SH-SY5Y (cell line): Measurements from ENCODE around the gene FMO5.

Source experiments
- GATA2 ChIP-seq: IDR thresholded peaks from 2 replicates; pipeline ENCODE4 v1.6.1; 2011; ENCODE audit warnings: mild to moderate bottlenecking, low read depth, low read length
- GATA3 ChIP-seq: IDR thresholded peaks from 2 replicates; pipeline ENCODE4 v1.6.1; 2011; ENCODE audit warnings: low read depth, mild to moderate bottlenecking, low read length, moderate library complexity

The FMO5 gene

GRCh38 chr1:147172168-147173016, 52.7 kb downstream of the FMO5 start, which contains the start of gene PRKAB2:
Gene PRKAB2 (minus strand): TSS chr1:147172470. CDS start chr1:147172144, 326 bp downstream.
- TF ChIP-seq GATA2, result 0 out of 2 replicates have a peak, but pooled peaks have one; percentile 32
- TF ChIP-seq GATA3, result no peak

DNA sequence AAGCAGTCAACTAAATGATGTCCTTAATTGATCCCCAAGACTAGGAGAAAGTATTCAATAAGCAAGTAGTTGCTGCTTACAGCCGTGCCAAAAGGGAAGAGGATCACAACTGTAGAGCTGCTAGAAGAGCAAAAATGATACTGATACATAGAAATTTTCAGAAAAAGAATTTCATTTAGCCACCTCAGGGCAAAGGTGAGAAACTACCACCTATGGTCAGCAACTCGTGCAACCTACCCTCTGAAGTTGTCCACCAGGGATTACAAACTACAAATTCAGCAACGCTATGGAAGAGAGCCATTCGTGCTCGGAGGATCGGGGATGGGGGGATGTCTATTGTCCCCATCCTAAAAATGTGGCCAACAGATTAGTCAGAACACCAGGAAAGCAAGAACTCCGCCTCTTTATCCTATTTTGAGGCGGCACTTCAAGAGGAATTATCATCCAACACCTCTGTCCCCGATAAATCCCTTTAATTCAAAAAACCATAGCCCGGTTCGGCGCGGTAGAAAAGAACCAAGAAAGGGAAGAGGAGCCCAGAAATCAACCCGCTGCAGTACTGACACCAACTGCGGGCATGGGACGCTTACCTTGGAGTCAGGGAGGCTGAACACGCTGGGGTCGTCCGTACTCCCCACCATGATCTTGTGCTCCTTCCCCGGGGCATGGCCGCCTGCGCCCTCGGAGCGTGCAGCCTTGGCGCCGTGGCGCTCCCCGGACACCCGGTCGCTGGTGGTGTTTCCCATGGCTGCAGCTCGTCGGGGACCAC, 53.6 kb downstream of the FMO5 start:
- TF ChIP-seq GATA3 (no peak), GATA2 (no peak)

DNA sequence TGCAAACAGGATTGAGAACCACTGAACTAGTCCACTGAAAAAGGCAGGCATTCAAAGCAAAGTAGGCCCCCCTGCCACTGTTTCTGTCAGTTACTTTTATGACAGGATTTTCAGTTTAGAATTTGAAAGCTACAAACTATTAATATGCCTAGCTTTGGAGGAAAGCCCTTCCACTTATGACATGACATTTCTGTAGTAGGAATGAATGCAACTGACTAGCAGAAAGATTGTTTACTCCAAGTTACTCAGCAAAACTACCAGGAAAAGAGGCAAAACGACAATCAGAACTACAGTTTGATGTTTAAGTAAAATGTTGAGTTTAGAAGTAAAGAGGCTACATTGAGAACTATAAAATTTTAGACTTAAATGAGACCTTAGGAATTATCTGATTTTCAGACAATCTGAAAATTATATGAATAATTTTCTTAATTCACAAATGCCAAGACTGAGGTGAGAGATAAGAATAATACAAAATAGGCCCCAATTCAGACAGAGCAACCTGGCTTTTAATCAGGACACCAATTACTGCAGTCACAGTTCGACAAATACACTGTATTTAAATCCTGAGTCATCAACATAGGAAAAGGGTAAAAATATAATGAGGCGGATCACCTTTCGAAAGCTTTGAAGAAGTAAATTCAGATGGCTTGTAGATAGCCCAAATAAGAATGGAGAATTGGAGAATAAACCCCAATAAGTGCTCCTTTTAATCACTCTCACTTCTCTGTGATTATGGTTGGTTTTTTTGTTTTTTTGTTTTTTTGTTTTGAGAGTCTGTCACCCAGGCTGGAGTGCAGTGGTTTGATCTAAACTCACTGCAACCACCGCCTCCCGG, 55.1 kb downstream of the FMO5 start:
- TF ChIP-seq GATA2 (no peak), GATA3 (no peak)

- TF ChIP-seq GATA3 (no peak), GATA2 (no peak)
Measured at GRCh38 chr1:147169171-147169570, 56.0 kb downstream of the FMO5 start.

DNA sequence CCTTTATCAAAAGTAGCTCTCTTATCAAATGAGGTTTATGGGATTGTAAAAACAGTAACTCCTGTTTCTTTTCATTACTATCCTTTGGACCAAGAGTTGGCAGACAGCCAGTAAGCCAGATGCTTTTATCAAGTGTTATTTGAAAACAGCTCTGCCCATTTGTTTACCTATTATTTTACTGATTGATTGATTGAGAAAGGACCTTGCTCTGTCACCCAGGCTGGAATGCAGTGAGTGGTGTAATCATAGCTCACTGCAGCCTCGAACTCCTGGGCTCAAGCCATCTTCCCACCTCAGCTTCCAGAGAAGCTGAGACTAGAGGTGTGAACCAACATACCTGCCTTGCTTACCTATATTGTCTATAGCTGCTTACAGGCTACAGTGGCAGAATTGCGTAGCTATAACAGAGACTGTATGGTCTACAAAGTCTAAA, 56.5 kb downstream of the FMO5 start:
- no peak for TF ChIP-seq GATA3
- no peak for TF ChIP-seq GATA2

DNA sequence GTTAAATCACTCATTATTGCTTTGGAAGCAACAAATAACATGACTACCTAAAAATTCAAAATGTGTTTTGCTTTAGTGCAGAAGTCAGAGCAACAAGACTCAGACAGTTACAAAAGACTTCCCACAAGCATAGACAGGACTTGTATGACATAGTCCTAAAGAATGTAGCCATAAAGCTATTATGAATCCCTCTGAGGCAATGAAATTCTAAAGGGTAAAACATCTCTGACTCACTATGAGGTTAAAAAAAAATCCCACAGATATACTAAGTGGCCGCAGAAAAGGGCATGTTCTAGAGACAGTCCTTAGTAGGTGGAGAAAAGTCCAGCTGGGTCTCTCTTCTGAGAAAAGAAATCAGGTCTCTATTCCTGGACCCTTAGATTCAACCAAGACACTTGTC, 57.8 kb downstream of the FMO5 start:
- TF ChIP-seq GATA2 (no peak), GATA3 (no peak)

- no peak for TF ChIP-seq GATA2
- TF ChIP-seq GATA3, result no peak
Measured at GRCh38 chr1:147163019-147163418, 62.1 kb downstream of the FMO5 start.

GRCh38 chr1:147162093-147162492, 63.0 kb downstream of the FMO5 start:
- TF ChIP-seq GATA3 (no peak), GATA2 (no peak)

DNA sequence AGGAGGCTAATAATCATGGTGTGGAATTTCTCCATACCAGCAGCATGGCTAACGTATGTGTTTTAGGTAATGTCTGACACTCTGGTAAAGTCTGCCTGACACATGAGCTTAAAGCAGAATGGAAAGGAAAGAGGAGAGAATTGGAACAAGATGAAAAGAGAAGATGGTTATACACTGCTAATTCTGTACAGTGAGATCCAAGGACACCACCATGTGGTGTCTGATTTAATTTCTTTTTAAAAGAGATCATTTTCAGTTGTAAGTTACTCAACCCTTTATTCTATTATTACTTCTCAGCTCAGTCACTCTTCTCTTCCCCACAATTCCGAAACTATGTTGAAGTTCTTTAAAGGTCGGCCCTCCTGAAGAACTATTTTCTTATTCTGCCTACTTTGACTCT, 68.5 kb downstream of the FMO5 start:
- TF ChIP-seq GATA3, result no peak
- TF ChIP-seq GATA2, result no peak

DNA sequence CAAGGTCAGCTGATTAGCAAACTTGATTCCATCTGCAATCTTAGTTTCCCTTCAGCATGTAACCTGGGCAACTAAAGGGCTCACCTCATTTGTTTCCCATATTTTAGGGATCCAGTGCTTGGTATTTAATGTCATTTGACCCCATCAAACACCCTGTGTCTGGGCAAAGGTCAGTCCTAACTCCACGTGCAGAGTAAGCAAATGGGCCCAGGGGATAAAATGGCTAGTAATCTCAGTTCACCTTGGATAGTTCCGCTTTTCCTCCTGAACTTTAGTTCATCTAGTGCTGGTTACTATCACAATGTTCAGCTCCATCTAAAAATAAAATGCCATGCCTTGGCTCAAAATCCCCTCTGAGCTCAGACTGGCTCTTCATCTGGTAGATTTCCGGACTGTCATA, 72.4 kb downstream of the FMO5 start:
- TF ChIP-seq GATA2 (no peak), GATA3 (no peak)

- TF ChIP-seq GATA2, result no peak
- no peak for TF ChIP-seq GATA3
Measured at GRCh38 chr1:147151244-147151643, 73.9 kb downstream of the FMO5 start.

DNA sequence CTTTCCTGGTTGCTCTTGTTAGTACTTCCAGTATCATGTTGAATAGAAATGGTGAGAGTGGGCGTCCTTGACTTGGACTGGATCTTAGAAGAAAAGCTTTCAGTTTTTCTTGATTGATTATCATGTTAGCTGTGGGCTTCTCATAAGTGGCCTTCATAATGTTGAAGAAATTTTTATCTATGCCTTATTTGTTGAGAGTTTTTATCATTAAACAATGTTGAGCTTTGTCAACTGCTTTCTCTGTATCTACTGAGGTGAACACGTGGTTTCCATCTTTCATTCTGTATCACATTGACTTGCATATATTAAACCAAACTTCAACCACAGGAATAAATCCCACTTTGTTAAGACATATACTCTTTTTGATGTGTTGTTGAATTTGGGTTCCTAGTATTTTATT, 82.3 kb downstream of the FMO5 start:
- no peak for TF ChIP-seq GATA2
- TF ChIP-seq GATA3, result no peak
